H9 (cell line): ENCODE data around the gene DEPDC5. TPM values are rescaled to one million over a fixed set of nuclear protein-coding genes. Genes with fewer than 3 reads are reported as not detected.
A peak's percentile ranks its signal among the peaks of the same experiment; 100 is the strongest.

Experiments used
- DNase-seq: peaks from one replicate; pipeline ENCODE4 v3.0.0-alpha.2; 2017
- H2AFZ ChIP-seq: one replicate; pipeline ENCODE4 v1.6.1; 2013; ENCODE audit warnings: mild to moderate bottlenecking, low read length, control low read depth, moderate library complexity
- H2AK5ac ChIP-seq: 2 replicates; pipeline ENCODE4 v1.6.1; 2013; ENCODE audit warnings: low read length, control low read depth, mixed read lengths; ENCODE audit not compliant: insufficient read length
- H2BK120ac ChIP-seq: one replicate; pipeline ENCODE4 v1.6.1; 2013; ENCODE audit warnings: low read depth, mild to moderate bottlenecking, low read length, control low read depth, inconsistent platforms; ENCODE audit not compliant: poor library complexity, severe bottlenecking
- H2BK12ac ChIP-seq: 2 replicates; pipeline ENCODE4 v1.6.1; 2013; ENCODE audit warnings: low read length, control low read depth, mixed read lengths, low read depth; ENCODE audit not compliant: insufficient read length
- H2BK15ac ChIP-seq: 2 replicates; pipeline ENCODE4 v1.6.1; 2013; ENCODE audit warnings: low read depth, low read length, control low read depth
- H2BK20ac ChIP-seq: one replicate; pipeline ENCODE4 v1.6.1; 2013; ENCODE audit warnings: low read depth, mild to moderate bottlenecking, low read length, control low read depth, inconsistent platforms; ENCODE audit not compliant: poor library complexity, severe bottlenecking
- H2BK5ac ChIP-seq: 2 replicates; pipeline ENCODE4 v1.6.1; 2013; ENCODE audit warnings: low read length, control low read depth, mixed read lengths; ENCODE audit not compliant: insufficient read length
- H3K14ac ChIP-seq: 2 replicates; pipeline ENCODE4 v1.6.1; 2013; ENCODE audit warnings: low read length, control low read depth; ENCODE audit not compliant: insufficient read depth
- H3K18ac ChIP-seq: 2 replicates; pipeline ENCODE4 v1.6.1; 2013; ENCODE audit warnings: low read depth, mild to moderate bottlenecking, mixed read lengths, low read length, control low read depth; ENCODE audit not compliant: insufficient read length
- H3K23ac ChIP-seq: 2 replicates; pipeline ENCODE4 v1.6.1; 2013; ENCODE audit warnings: low read length, control low read depth, mixed read lengths, low read depth; ENCODE audit not compliant: insufficient read length
- H3K23me2 ChIP-seq: 2 replicates; pipeline ENCODE4 v1.6.1; 2013; ENCODE audit warnings: low read depth, mild to moderate bottlenecking, mixed read lengths, low read length, control low read depth; ENCODE audit not compliant: insufficient read length, poor library complexity, severe bottlenecking
- H3K27ac ChIP-seq: 2 replicates; pipeline ENCODE4 v1.5.1; 2013; ENCODE audit warnings: low read length, control low read depth, mixed read lengths, low read depth; ENCODE audit not compliant: insufficient read length
- H3K27me3 ChIP-seq: 2 replicates; pipeline ENCODE4 v1.6.1; 2013; ENCODE audit warnings: low read length, control low read depth, inconsistent platforms; ENCODE audit not compliant: insufficient read depth
- H3K4ac ChIP-seq: 2 replicates; pipeline ENCODE4 v1.6.1; 2013; ENCODE audit warnings: low read depth, mild to moderate bottlenecking, control low read depth, inconsistent platforms, low read length, moderate library complexity
- H3K4me1 ChIP-seq: 2 replicates; pipeline ENCODE4 v1.6.1; 2013; ENCODE audit warnings: low read length, control low read depth, inconsistent platforms; ENCODE audit not compliant: insufficient read depth
- H3K4me2 ChIP-seq: 2 replicates; pipeline ENCODE4 v1.6.1; 2013; ENCODE audit warnings: low read length, control low read depth, mixed read lengths; ENCODE audit not compliant: insufficient read length, insufficient read depth
- H3K56ac ChIP-seq: 2 replicates; pipeline ENCODE4 v1.6.1; 2013; ENCODE audit warnings: low read depth, mild to moderate bottlenecking, mixed read lengths, low read length, control low read depth; ENCODE audit not compliant: insufficient read length
- H3K79me1 ChIP-seq: 2 replicates; pipeline ENCODE4 v1.6.1; 2013; ENCODE audit warnings: low read depth, mild to moderate bottlenecking, moderate library complexity, low read length, control low read depth, inconsistent platforms; ENCODE audit not compliant: insufficient read depth, poor library complexity, severe bottlenecking
- H3K79me2 ChIP-seq: 2 replicates; pipeline ENCODE4 v1.6.1; 2013; ENCODE audit warnings: low read length, control low read depth, inconsistent platforms; ENCODE audit not compliant: insufficient read depth
- H3K9ac ChIP-seq: 2 replicates; pipeline ENCODE4 v1.6.1; 2013; ENCODE audit warnings: low read length, control low read depth, mixed read lengths; ENCODE audit not compliant: insufficient read length; ENCODE audit errors: extremely low read depth
- H3K9me3 ChIP-seq: one replicate; pipeline ENCODE4 v1.6.1; 2013; ENCODE audit warnings: low read depth, low read length, inconsistent platforms; ENCODE audit not compliant: control insufficient read depth
- H3T11ph ChIP-seq: one replicate; pipeline ENCODE4 v1.6.1; 2013; ENCODE audit warnings: mild to moderate bottlenecking, low read length, control low read depth, inconsistent platforms
- H4K20me1 ChIP-seq: one replicate; pipeline ENCODE4 v1.6.1; 2013; ENCODE audit not compliant: control insufficient read depth, insufficient read length, insufficient read depth
- H4K5ac ChIP-seq: 2 replicates; pipeline ENCODE4 v1.6.1; 2013; ENCODE audit warnings: low read depth, mild to moderate bottlenecking, mixed read lengths, low read length, control low read depth; ENCODE audit not compliant: insufficient read length
- H4K8ac ChIP-seq: replicated peaks from 2 replicates; pipeline ENCODE4 v1.6.1; 2013; ENCODE audit warnings: low read length, control low read depth, mixed read lengths, low read depth; ENCODE audit not compliant: insufficient read length
- H4K91ac ChIP-seq: 2 replicates; pipeline ENCODE4 v1.6.1; 2013; ENCODE audit warnings: low read depth, mild to moderate bottlenecking, moderate library complexity, mixed read lengths, low read length, control low read depth; ENCODE audit not compliant: insufficient read length
- H3K27ac Mint-ChIP-seq, 3 experiments: 2 replicates in 2 of 3; 3 replicates in 1 of 3; pipeline ENCODE4 v1.8.0; 2020 to 2021; ENCODE audit warnings: mixed read lengths in 3 of 3, mild to moderate bottlenecking in 1 of 3, moderate library complexity in 1 of 3
- H3K27me3 Mint-ChIP-seq: 2 replicates; pipeline ENCODE4 v1.8.0; 2021; ENCODE audit warnings: low read depth, mild to moderate bottlenecking, moderate library complexity, mixed read lengths
- H3K36me3 Mint-ChIP-seq, 3 experiments: 2 replicates in 2 of 3; 3 replicates in 1 of 3; pipeline ENCODE4 v1.8.0; 2020 to 2021; ENCODE audit warnings: low read depth in 3 of 3, mixed read lengths in 3 of 3; ENCODE audit not compliant: insufficient read depth in 1 of 3
- H3K4me1 Mint-ChIP-seq, 2 experiments: 2 replicates each; pipeline ENCODE4 v1.8.0; 2020; ENCODE audit warnings: mixed read lengths in 2 of 2
- H3K4me3 Mint-ChIP-seq, 2 experiments: 2 replicates in 1 of 2; 3 replicates in 1 of 2; pipeline ENCODE4 v1.8.0; 2020 to 2021; ENCODE audit warnings: mild to moderate bottlenecking in 2 of 2, mixed read lengths in 2 of 2, moderate library complexity in 1 of 2
- H3K9me3 Mint-ChIP-seq, 2 experiments: 2 replicates in 1 of 2; 3 replicates in 1 of 2; pipeline ENCODE4 v1.8.0; 2020; ENCODE audit warnings: mild to moderate bottlenecking in 2 of 2, mixed read lengths in 2 of 2, moderate library complexity in 1 of 2
- WGBS: extraction: QIAGEN DNeasy Blood & Tissue Kit; methylation state at CpG from one replicate; pipeline ENCODE4 v1.1.7; 2013; ENCODE audit warnings: missing lambda C conversion rate, low lambda C conversion rate, mixed read lengths; ENCODE audit not compliant: insufficient read length; ENCODE audit errors: extremely low coverage; 5-methylcytosine and 5-hydroxymethylcytosine counted together
- total RNA-seq: library from RNA; stranded (reverse); gene quantifications from 2 replicates; pipeline ENCODE4 v1.2.1, GENCODE V29; 2021
- TF ChIP-seq, protein P1 (sequence below): fragments of 200-600 bp; sonication (generic); conservative IDR thresholded peaks from 3 replicates; pipeline ENCODE4 v1.8.0; 2021; ENCODE audit warnings: antibody characterized with exemption, mild to moderate bottlenecking

The DEPDC5 gene
- total RNA-seq, 1 experiment from 2014 or later, result 29.2 TPM

DNA sequence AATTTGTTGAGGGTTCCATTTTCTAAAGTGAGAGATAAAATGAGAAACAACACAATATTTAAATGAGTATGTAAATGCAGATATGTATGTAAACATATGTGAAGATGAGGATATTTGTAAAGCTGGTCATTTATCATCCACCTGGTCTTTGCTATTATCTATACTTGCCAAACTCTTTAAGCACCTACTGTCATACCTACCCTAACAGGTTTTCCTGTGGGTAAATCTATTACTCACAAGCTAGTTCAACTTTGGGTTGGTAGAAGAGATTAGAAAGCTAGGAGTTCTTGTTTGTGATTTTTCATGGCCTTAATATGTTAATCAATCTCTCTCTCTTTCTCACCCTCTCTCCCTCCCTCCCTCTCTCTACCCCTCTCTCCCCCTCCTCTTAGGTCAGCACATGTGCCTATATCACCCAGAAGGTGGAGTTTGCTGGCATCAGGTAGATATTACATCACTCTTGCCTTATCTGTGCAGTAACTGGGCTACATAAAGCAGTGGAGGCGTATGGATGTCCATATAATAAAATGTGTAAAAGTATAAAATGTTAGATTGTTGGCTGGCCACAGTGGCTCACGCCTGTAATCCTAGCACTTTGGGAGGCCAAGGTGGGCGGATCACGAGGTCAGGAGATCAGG, 14.7 kb downstream of the DEPDC5 start:
- Histone ChIP-seq H3T11ph (no peak overlapping the region), H3K56ac (no peak overlapping the region), H4K5ac (no peak overlapping the region), H2AFZ (no peak overlapping the region), H3K79me1 (no peaks in the 10 kb centered on the region), H2BK5ac (no peak overlapping the region), H2BK120ac (no peak overlapping the region), H3K79me2 (no peaks in the 10 kb centered on the region), H2AK5ac (no peak overlapping the region), H4K91ac (no peak overlapping the region), H3K18ac (no peak overlapping the region), H3K4me1 (no peaks in the 10 kb centered on the region), H2BK12ac (no peak overlapping the region), H3K14ac (no peak overlapping the region), H3K4me2 (no peak overlapping the region), H3K27me3 (no peaks in the 10 kb centered on the region), H2BK15ac (no peak overlapping the region), H3K9me3 (no peaks in the 10 kb centered on the region), H2BK20ac (no peak overlapping the region), H4K20me1 (no peaks in the 10 kb centered on the region), H3K9ac (no peak overlapping the region), H3K27ac (no peak overlapping the region), H3K23me2 (no peaks in the 10 kb centered on the region), H3K4ac (no peak overlapping the region), H4K8ac (no peak overlapping the region), H3K23ac (no peak overlapping the region)
- Mint-ChIP-seq H3K27me3 (no peaks in the 10 kb centered on the region), H3K27ac (peak overlapping the region in 1 of 3 experiments; percentile 79; a peak in 1 of 7 replicates), H3K36me3 (peaks cover 7 to 58% (median 39%) of the 10 kb centered on the region in 3 experiments), H3K9me3 (no peaks in the 10 kb centered on the region), H3K4me1 (no peaks in the 10 kb centered on the region), H3K4me3 (no peak overlapping the region)
- TF ChIP-seq, protein P1, sequence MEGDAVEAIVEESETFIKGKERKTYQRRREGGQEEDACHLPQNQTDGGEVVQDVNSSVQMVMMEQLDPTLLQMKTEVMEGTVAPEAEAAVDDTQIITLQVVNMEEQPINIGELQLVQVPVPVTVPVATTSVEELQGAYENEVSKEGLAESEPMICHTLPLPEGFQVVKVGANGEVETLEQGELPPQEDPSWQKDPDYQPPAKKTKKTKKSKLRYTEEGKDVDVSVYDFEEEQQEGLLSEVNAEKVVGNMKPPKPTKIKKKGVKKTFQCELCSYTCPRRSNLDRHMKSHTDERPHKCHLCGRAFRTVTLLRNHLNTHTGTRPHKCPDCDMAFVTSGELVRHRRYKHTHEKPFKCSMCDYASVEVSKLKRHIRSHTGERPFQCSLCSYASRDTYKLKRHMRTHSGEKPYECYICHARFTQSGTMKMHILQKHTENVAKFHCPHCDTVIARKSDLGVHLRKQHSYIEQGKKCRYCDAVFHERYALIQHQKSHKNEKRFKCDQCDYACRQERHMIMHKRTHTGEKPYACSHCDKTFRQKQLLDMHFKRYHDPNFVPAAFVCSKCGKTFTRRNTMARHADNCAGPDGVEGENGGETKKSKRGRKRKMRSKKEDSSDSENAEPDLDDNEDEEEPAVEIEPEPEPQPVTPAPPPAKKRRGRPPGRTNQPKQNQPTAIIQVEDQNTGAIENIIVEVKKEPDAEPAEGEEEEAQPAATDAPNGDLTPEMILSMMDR, result no peak
- no CpG with 5 or more reads among the region's 4 CpGs for WGBS
- no peak for DNase-seq
